B cell (primary cell): ENCODE results near the gene RFC1. TPM values are rescaled to one million over a fixed set of nuclear protein-coding genes. Genes with fewer than 3 reads are reported as not detected.
"Not testable (repeated sequence)": the region's sequence is repeated elsewhere in the genome, so short reads cannot be mapped to it uniquely, and the experiment has no call there.

Experiments used
- ATAC-seq: fragments of 200-7000 bp; cut with Tn5 transposase; one replicate; pipeline ENCODE4 v1.10.0; 2021; ENCODE audit warnings: low read depth, mild to moderate bottlenecking, moderate number of reproducible peaks, moderate library complexity
- CTCF ChIA-PET: fragments of 350-600 bp; sonication (Branson Sonifier 250); formaldehyde crosslinking; loops from one replicate; lab custom pipeline; 2021; ENCODE audit warnings: antibody characterized with exemption, inconsistent platforms; lab: Charles Lee
- POLR2A ChIA-PET: fragments of 350-600 bp; sonication (Branson Sonifier 250); formaldehyde crosslinking; loops from one replicate; lab custom pipeline; 2021; ENCODE audit warnings: antibody characterized with exemption; lab: Charles Lee
- DNase-seq: peaks from one replicate; pipeline ENCODE4 v3.0.0; 2013
- H2AFZ ChIP-seq: 2 replicates; pipeline ENCODE4 v1.6.1; 2012; ENCODE audit warnings: mild to moderate bottlenecking, low read depth, low read length; ENCODE audit not compliant: insufficient read depth, poor library complexity, severe bottlenecking
- H3K27ac ChIP-seq, 2 donors: 1 replicate in 1 of 2; 2 replicates in 1 of 2; pipeline ENCODE4 v1.5.1; 2012 to 2013; ENCODE audit warnings: low read length in 2 of 2, mild to moderate bottlenecking in 2 of 2, moderate library complexity in 1 of 2
- H3K27me3 ChIP-seq, 4 experiments: fragments of 200-600 bp in 1 of 4; sonication (generic) in 1 of 4; replicated peaks in 1 of 4; 1 replicate in 2 of 4; 2 replicates in 2 of 4; pipeline versions ENCODE4 v1.6.1 to v1.7.0; 2013 to 2016; ENCODE audit warnings: low read length in 3 of 4, mild to moderate bottlenecking in 2 of 4, mixed read lengths in 1 of 4, moderate library complexity in 1 of 4; ENCODE audit not compliant: insufficient read depth in 4 of 4, control insufficient read depth in 3 of 4; ENCODE audit errors: control extremely low read depth in 1 of 4
- H3K36me3 ChIP-seq, 2 experiments: replicated peaks in 1 of 2; 1 replicate in 1 of 2; 2 replicates in 1 of 2; pipeline versions ENCODE4 v1.6.1 to v1.7.1; 2013; ENCODE audit warnings: low read length in 1 of 2; ENCODE audit not compliant: insufficient read depth in 2 of 2, control insufficient read depth in 1 of 2; ENCODE audit errors: control extremely low read depth in 1 of 2, extremely low read depth in 1 of 2
- H3K4me1 ChIP-seq, 2 donors: fragments of 200-600 bp in 1 of 2; sonication (generic) in 1 of 2; 1 replicate in 1 of 2; 2 replicates in 1 of 2; pipeline versions ENCODE4 v1.5.1 to v1.6.1; 2013 to 2017; ENCODE audit warnings: low read length in 2 of 2; ENCODE audit not compliant: control insufficient read depth in 2 of 2, insufficient read depth in 2 of 2
- H3K4me2 ChIP-seq: replicated peaks from 2 replicates; pipeline ENCODE3; 2012; ENCODE audit warnings: mild to moderate bottlenecking, low read depth, low read length; ENCODE audit not compliant: poor library complexity, severe bottlenecking
- H3K4me3 ChIP-seq, 5 experiments: fragments of 200-600 bp in 1 of 5; sonication (generic) in 1 of 5; 1 replicate in 3 of 5; 2 replicates in 2 of 5; pipeline versions ENCODE4 v1.5.1 to v1.7.0; 2011 to 2016; ENCODE audit warnings: low read length in 4 of 5, mild to moderate bottlenecking in 4 of 5, low read depth in 2 of 5, control low read depth in 1 of 5, moderate library complexity in 1 of 5; ENCODE audit not compliant: insufficient read depth in 1 of 5; ENCODE audit errors: control extremely low read depth in 1 of 5, extremely low read depth in 1 of 5
- H3K79me2 ChIP-seq: fragments of 200-600 bp; sonication (generic); one replicate; pipeline ENCODE4 v1.6.0; 2016; ENCODE audit warnings: low read length; ENCODE audit not compliant: control insufficient read depth, insufficient read depth
- H3K9ac ChIP-seq: fragments of 200-600 bp; sonication (generic); 2 replicates; pipeline ENCODE4 v1.6.1; 2017; ENCODE audit warnings: mild to moderate bottlenecking, low read length, moderate library complexity
- H3K9me3 ChIP-seq, 3 donors: one replicate each; pipeline versions ENCODE4 v1.6.1 to v1.7.1; 2013; ENCODE audit warnings: low read length in 2 of 3; ENCODE audit not compliant: control insufficient read depth in 2 of 3, insufficient read depth in 1 of 3; ENCODE audit errors: control extremely low read depth in 1 of 3
- H4K20me1 ChIP-seq: 2 replicates; pipeline ENCODE4 v1.6.0; 2012; ENCODE audit warnings: mild to moderate bottlenecking, low read length; ENCODE audit not compliant: insufficient read depth, control insufficient read depth, poor library complexity, severe bottlenecking
- H3K27ac Mint-ChIP-seq: one replicate; pipeline ENCODE4 v1.8.0; 2021; ENCODE audit warnings: mixed read lengths
- H3K27me3 Mint-ChIP-seq: one replicate; pipeline ENCODE4 v1.8.0; 2021; ENCODE audit warnings: mixed read lengths
- H3K4me1 Mint-ChIP-seq: one replicate; pipeline ENCODE4 v1.8.0; 2021; ENCODE audit warnings: mixed read lengths
- H3K4me3 Mint-ChIP-seq: one replicate; pipeline ENCODE4 v1.8.0; 2021; ENCODE audit warnings: mixed read lengths
- H3K9me3 Mint-ChIP-seq: one replicate; pipeline ENCODE4 v1.8.0; 2022; ENCODE audit warnings: mixed read lengths; ENCODE audit not compliant: insufficient read depth
- CTCF ChIP-seq: fragments of 200-600 bp; IDR thresholded peaks from one replicate; pipeline ENCODE4 v1.8.0; 2022; ENCODE audit warnings: antibody characterized with exemption, mild to moderate bottlenecking
- EZH2 ChIP-seq: IDR thresholded peaks from 2 replicates; pipeline ENCODE4 v1.6.1; 2012; ENCODE audit warnings: borderline replicate concordance, low read depth, mild to moderate bottlenecking, moderate library complexity, low read length; ENCODE audit not compliant: insufficient read depth, poor library complexity, severe bottlenecking
- WGBS: methylation state at CpG from one replicate; pipeline ENCODE4 v1.1.5; 2013; ENCODE audit warnings: missing lambda C conversion rate; ENCODE audit not compliant: insufficient coverage; 5-methylcytosine and 5-hydroxymethylcytosine counted together
- intact Hi-C: fragments of 100-400 bp; cut with micrococcal nuclease; formaldehyde crosslinking; loops from one replicate; pipeline ENCODE4 v1.10.0; 2022
- polyA plus RNA-seq: library from polyadenylated mRNA; depleted of rRNA; stranded (reverse); fragments of >200 nt; gene quantifications from 2 replicates; pipeline ENCODE4 v1.2.3, GENCODE V29; 2012
- total RNA-seq, 2 donors: library from RNA; stranded (reverse); fragments of 120-200 nt in 1 of 2; gene quantifications; 1 replicate in 1 of 2; 2 replicates in 1 of 2; pipeline versions ENCODE4 v1.2.3 to v1.2.4, GENCODE V29; 2013 to 2022

Gene RFC1
- total and polyA plus RNA-seq, 2 donors (not counting 1 experiment from before 2014, with no cell fraction given) = 14.9 to 55.1 TPM

DNA sequence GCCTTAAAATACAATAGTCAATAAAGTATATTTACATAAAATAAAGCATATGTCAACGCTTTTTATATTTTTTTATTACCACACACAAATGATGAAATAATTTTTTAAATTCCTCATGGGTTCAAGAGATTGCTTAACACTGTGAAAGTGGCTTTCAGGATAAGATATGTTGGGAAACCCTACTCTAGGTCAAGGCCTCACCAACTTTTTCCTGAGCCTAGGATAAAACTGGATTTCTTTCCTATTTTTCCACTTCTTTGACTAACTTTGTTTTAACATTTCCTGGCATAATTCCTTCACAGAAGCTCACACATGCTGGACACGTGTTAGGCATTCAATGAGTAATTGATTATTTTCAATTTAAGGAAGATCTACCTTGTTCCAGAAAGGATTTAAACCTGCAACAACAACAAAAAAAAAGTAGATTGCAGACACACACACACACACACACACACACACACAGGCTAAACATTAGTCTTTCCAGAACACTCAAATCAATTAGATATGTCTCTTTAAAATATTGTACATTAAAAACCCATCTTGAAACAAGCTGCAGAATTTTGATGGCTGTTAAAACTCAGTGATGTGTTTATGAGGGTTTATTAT is 49.6 kb upstream of the RFC1 start:
- no peaks in the 10 kb centered on the region for H3K27me3 Mint-ChIP-seq
- H3K27me3 ChIP-seq = no peaks in the 10 kb centered on the region
- CTCF ChIA-PET = no interaction called here
- no CpG with 5 or more reads among the region's 2 CpGs for WGBS
- no peak overlapping the region for H3K4me3 ChIP-seq
- H3K4me1 Mint-ChIP-seq = no peaks in the 10 kb centered on the region
- ATAC-seq (no peak), DNase-seq (no peak)
- H4K20me1 ChIP-seq = no peaks in the 10 kb centered on the region
- intact Hi-C loops = no loop called here
- no peaks in the 10 kb centered on the region for H3K9me3 Mint-ChIP-seq
- POLR2A ChIA-PET = no interaction called here
- no peak overlapping the region for H2AFZ ChIP-seq
- H3K27ac ChIP-seq = no peak overlapping the region
- H3K79me2 ChIP-seq = no peaks in the 10 kb centered on the region
- no peaks in the 10 kb centered on the region for H3K36me3 ChIP-seq
- TF ChIP-seq EZH2 (no peak), CTCF (no peak)
- no peak overlapping the region for H3K27ac Mint-ChIP-seq
- H3K4me2 ChIP-seq = no peak overlapping the region
- no peak overlapping the region for H3K4me3 Mint-ChIP-seq
- no peaks in the 10 kb centered on the region for H3K9me3 ChIP-seq
- no peak overlapping the region for H3K9ac ChIP-seq
- H3K4me1 ChIP-seq = no peaks in the 10 kb centered on the region

DNA sequence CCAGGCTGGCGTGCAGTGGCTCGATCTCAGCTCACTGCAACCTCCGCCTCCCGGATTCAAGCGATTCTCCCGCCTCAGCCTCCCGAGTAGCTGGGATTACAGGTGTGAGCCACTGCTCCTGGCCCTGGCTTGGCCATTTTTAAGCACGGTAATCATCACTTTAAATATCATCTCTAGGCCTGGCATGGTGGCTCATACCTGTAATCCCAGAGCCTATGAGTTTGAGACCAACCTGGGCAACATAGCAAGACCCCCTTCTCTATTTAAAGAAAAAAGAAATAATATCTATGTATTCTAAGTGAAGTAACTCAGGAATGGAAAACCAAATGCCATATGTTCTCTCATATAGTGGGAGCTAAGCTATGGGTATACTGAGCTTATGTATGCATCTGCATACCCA is 45.4 kb upstream of the RFC1 start:
- not testable (repeated sequence) for H3K9ac ChIP-seq, H3K27ac Mint-ChIP-seq
- CTCF ChIA-PET = interaction anchor here (0.6 kb wide), 1 partner anchor 463 kb away, joined by 3 read pairs; no protein-coding TSS in a partner anchor

More for the DNA sequence above, 45.4 kb upstream of the RFC1 start:
- H3K27ac ChIP-seq, intact Hi-C loops, DNase-seq, POLR2A ChIA-PET, H3K4me1 Mint-ChIP-seq, ATAC-seq, H4K20me1 ChIP-seq, H3K4me1 ChIP-seq, H3K4me2 ChIP-seq, H3K9me3 ChIP-seq, H3K79me2 ChIP-seq, H3K9me3 Mint-ChIP-seq, H3K36me3 ChIP-seq, H3K27me3 Mint-ChIP-seq, H3K27me3 ChIP-seq, H3K4me3 Mint-ChIP-seq, H2AFZ ChIP-seq, H3K4me3 ChIP-seq: not testable (repeated sequence)
- 94% methylated on average over 8 of the region's 8 CpGs for WGBS
